Measurements from ENCODE around the gene RHOBTB1.
"Not testable (repeated sequence)": the region's sequence is repeated elsewhere in the genome, so short reads cannot be mapped to it uniquely, and the experiment has no call there.

GRCh38 chr10:60841227-60841626, 102.8 kb downstream of the RHOBTB1 start:
- not testable (repeated sequence) for TF ChIP-seq SP1 (IDR thresholded peaks at IDR 0.05); FOXK2 (IDR thresholded peaks at IDR 0.05); ZNF384 (IDR thresholded peaks at IDR 0.05); PKNOX1 (IDR thresholded peaks at IDR 0.05); BHLHE40 (IDR thresholded peaks at IDR 0.05; ENCODE audit: borderline replicate concordance)
